HepG2 (cell line): ENCODE measurements around the gene CYB5D1. TPM values are rescaled to one million over a fixed set of nuclear protein-coding genes. Genes with fewer than 3 reads are reported as not detected.

ENCODE experiments used
- AGO1 ChIP-seq: fragments of 200-400 bp; formaldehyde crosslinking; IDR thresholded peaks from 2 replicates; pipeline ENCODE4 v1.6.1; 2017; ENCODE audit warnings: mild to moderate bottlenecking, low read depth, low read length, moderate library complexity; ENCODE audit not compliant: poor library complexity, severe bottlenecking
- ELF1 ChIP-seq: sonication (generic); formaldehyde crosslinking; IDR thresholded peaks from 2 replicates; pipeline ENCODE4 v1.4.0; 2020; ENCODE audit warnings: missing genetic modification reagents
- HMG20B ChIP-seq: conservative IDR thresholded peaks from 2 replicates; pipeline ENCODE4 v1.6.1; 2016; ENCODE audit warnings: missing genetic modification reagents, missing compliant biosample characterization
- JUNB ChIP-seq: sonication (generic); formaldehyde crosslinking; IDR thresholded peaks from 2 replicates; pipeline ENCODE4 v1.8.0; 2022; ENCODE audit warnings: missing genetic modification reagents, mild to moderate bottlenecking, borderline replicate concordance
- NFKB2 ChIP-seq: sonication (generic); formaldehyde crosslinking; IDR thresholded peaks from 2 replicates; pipeline ENCODE4 v1.4.0; 2020; ENCODE audit warnings: missing genetic modification reagents, borderline replicate concordance
- NFYB ChIP-seq: sonication (generic); formaldehyde crosslinking; IDR thresholded peaks from 2 replicates; pipeline ENCODE4 v1.4.0; 2020; ENCODE audit warnings: missing genetic modification reagents
- REXO4 ChIP-seq: sonication (generic); formaldehyde crosslinking; IDR thresholded peaks from 2 replicates; pipeline ENCODE4 v1.8.0; 2022; ENCODE audit warnings: missing genetic modification reagents, mild to moderate bottlenecking, borderline replicate concordance
- ZNF10 ChIP-seq: sonication (generic); formaldehyde crosslinking; IDR thresholded peaks from 2 replicates; pipeline ENCODE4 v1.4.0; 2020; ENCODE audit warnings: mild to moderate bottlenecking, low read depth, missing genetic modification reagents, borderline replicate concordance
- ZNF44 ChIP-seq: sonication (generic); formaldehyde crosslinking; IDR thresholded peaks from 2 replicates; pipeline ENCODE4 v1.5.1; 2020; ENCODE audit warnings: mild to moderate bottlenecking, missing genetic modification reagents
- polyA plus RNA-seq, 8 experiments: library from polyadenylated mRNA; depleted of rRNA in 3 of 8; stranded (reverse) in 7 of 8; unstranded in 1 of 8; fragments of >200 nt; fragmentation: Illumina TruSeq in 4 of 8; extraction: Trizol in 4 of 8; gene quantifications; 2 replicates each; pipeline versions ENCODE4 v1.2.1 to v1.2.3, GENCODE V29; 2011 to 2016; ENCODE audit warnings: low read depth in 4 of 8, missing spikeins in 1 of 8, mixed read lengths in 1 of 8; ENCODE audit not compliant: insufficient read depth in 1 of 8
- total RNA-seq, 5 experiments: library from RNA; depleted of rRNA; stranded (reverse); fragments of >200 nt; fragmentation: Illumina TruSeq; extraction: Trizol; gene quantifications; 2 replicates each; pipeline ENCODE4 v1.2.3, GENCODE V29; 2016; ENCODE audit warnings: low read depth in 1 of 5
- TF ChIP-seq, protein P1 (sequence below): sonication (generic); formaldehyde crosslinking; IDR thresholded peaks from 2 replicates; pipeline ENCODE4 v1.4.0; 2020; ENCODE audit warnings: missing genetic modification reagents
- TF ChIP-seq, protein P2 (sequence below): sonication (generic); formaldehyde crosslinking; IDR thresholded peaks from 2 replicates; pipeline ENCODE4 v1.4.0; 2020; ENCODE audit warnings: mild to moderate bottlenecking, missing genetic modification reagents, borderline replicate concordance
- TF ChIP-seq, protein P3 (sequence below): sonication (generic); formaldehyde crosslinking; IDR thresholded peaks from 2 replicates; pipeline ENCODE4 v1.4.0; 2020; ENCODE audit warnings: missing genetic modification reagents
- TF ChIP-seq, protein P4 (sequence below): sonication (generic); formaldehyde crosslinking; IDR thresholded peaks from 2 replicates; pipeline ENCODE4 v1.5.0; 2020; ENCODE audit warnings: missing genetic modification reagents
- TF ChIP-seq, protein P5 (sequence below): sonication (generic); formaldehyde crosslinking; IDR thresholded peaks from 2 replicates; pipeline ENCODE4 v1.5.1; 2020; ENCODE audit warnings: mild to moderate bottlenecking, missing genetic modification reagents, borderline replicate concordance

CYB5D1 gene
- total and polyA plus RNA-seq, 2 of the 13 experiments (the other 11 are each of a cell fraction or from before 2014, with no cell fraction given) = 8.9 to 17.0 TPM

DNA sequence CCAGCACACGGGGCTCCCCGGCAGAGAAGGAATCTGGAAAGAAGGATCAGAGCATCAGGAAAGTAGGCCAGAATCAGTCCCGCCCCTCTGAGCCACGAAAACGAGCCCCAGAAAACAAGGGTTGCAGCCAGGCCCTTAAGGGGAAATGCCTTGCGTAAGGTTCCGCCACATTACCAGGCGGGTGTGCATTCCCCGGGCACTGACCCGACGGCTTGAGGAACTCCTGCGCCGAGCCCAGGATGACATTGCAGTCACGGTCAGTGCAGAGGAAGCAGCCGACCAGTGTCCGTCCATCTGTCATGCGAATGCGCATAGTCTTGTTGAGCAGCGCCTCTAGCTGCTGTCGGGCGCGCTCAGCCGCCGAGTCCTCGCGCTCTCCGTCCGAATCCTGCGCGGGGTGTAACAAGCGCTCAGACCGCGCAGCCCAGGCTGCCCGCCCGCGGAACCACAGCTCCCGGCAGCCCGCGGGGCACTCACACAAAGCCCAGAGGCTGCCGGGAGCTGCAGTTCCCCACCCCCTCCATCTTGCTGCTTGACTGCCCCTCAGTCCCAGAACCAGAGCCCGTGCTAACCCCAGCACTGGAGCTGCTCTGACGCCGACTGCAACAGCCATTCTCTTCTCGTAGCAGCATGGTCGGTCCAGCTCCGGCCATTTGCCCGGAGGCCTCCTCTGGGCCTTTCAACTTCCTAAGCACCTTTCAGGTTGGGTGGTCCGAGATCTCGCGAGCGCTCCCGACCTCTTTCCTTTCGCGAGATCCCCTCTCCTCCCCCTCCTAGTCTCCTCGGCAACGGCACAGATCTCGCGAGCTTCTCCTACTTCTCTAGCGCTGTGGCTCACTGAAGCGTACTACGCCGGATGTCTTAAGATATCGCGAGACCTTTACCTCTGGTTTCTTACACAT, 741 bp upstream of the CYB5D1 start, which contains the start of gene NAA38 (continued):
- TF ChIP-seq ZNF44 (CRISPR knock-in tag) (peak; percentile 24; the same call in 1 of the 2 replicates), NFYB (CRISPR knock-in tag) (no peak), NFKB2 (CRISPR knock-in tag) (peak; percentile 71; the same call in 1 of the 2 replicates), JUNB (CRISPR knock-in tag) (no peak), HMG20B (CRISPR knock-in tag) (no peak), ZNF10 (CRISPR knock-in tag) (no peak), REXO4 (no peak), ELF1 (CRISPR knock-in tag) (peak; percentile 61), AGO1 (peak; percentile 96)
- TF ChIP-seq, protein P1, sequence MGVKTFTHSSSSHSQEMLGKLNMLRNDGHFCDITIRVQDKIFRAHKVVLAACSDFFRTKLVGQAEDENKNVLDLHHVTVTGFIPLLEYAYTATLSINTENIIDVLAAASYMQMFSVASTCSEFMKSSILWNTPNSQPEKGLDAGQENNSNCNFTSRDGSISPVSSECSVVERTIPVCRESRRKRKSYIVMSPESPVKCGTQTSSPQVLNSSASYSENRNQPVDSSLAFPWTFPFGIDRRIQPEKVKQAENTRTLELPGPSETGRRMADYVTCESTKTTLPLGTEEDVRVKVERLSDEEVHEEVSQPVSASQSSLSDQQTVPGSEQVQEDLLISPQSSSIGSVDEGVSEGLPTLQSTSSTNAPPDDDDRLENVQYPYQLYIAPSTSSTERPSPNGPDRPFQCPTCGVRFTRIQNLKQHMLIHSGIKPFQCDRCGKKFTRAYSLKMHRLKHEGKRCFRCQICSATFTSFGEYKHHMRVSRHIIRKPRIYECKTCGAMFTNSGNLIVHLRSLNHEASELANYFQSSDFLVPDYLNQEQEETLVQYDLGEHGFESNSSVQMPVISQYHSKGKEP (CRISPR knock-in tag) = no peak
- TF ChIP-seq, protein P2, sequence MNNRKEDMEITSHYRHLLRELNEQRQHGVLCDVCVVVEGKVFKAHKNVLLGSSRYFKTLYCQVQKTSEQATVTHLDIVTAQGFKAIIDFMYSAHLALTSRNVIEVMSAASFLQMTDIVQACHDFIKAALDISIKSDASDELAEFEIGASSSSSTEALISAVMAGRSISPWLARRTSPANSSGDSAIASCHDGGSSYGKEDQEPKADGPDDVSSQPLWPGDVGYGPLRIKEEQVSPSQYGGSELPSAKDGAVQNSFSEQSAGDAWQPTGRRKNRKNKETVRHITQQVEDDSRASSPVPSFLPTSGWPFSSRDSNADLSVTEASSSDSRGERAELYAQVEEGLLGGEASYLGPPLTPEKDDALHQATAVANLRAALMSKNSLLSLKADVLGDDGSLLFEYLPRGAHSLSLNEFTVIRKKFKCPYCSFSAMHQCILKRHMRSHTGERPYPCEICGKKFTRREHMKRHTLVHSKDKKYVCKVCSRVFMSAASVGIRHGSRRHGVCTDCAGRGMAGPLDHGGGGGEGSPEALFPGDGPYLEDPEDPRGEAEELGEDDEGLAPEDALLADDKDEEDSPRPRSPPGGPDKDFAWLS (CRISPR knock-in tag) = no peak
- TF ChIP-seq, protein P3, sequence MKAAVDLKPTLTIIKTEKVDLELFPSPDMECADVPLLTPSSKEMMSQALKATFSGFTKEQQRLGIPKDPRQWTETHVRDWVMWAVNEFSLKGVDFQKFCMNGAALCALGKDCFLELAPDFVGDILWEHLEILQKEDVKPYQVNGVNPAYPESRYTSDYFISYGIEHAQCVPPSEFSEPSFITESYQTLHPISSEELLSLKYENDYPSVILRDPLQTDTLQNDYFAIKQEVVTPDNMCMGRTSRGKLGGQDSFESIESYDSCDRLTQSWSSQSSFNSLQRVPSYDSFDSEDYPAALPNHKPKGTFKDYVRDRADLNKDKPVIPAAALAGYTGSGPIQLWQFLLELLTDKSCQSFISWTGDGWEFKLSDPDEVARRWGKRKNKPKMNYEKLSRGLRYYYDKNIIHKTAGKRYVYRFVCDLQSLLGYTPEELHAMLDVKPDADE (CRISPR knock-in tag) = no peak; the same call in 1 of the 2 replicates
- TF ChIP-seq, protein P4, sequence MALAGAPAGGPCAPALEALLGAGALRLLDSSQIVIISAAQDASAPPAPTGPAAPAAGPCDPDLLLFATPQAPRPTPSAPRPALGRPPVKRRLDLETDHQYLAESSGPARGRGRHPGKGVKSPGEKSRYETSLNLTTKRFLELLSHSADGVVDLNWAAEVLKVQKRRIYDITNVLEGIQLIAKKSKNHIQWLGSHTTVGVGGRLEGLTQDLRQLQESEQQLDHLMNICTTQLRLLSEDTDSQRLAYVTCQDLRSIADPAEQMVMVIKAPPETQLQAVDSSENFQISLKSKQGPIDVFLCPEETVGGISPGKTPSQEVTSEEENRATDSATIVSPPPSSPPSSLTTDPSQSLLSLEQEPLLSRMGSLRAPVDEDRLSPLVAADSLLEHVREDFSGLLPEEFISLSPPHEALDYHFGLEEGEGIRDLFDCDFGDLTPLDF = peak; percentile 81
- TF ChIP-seq, protein P5, sequence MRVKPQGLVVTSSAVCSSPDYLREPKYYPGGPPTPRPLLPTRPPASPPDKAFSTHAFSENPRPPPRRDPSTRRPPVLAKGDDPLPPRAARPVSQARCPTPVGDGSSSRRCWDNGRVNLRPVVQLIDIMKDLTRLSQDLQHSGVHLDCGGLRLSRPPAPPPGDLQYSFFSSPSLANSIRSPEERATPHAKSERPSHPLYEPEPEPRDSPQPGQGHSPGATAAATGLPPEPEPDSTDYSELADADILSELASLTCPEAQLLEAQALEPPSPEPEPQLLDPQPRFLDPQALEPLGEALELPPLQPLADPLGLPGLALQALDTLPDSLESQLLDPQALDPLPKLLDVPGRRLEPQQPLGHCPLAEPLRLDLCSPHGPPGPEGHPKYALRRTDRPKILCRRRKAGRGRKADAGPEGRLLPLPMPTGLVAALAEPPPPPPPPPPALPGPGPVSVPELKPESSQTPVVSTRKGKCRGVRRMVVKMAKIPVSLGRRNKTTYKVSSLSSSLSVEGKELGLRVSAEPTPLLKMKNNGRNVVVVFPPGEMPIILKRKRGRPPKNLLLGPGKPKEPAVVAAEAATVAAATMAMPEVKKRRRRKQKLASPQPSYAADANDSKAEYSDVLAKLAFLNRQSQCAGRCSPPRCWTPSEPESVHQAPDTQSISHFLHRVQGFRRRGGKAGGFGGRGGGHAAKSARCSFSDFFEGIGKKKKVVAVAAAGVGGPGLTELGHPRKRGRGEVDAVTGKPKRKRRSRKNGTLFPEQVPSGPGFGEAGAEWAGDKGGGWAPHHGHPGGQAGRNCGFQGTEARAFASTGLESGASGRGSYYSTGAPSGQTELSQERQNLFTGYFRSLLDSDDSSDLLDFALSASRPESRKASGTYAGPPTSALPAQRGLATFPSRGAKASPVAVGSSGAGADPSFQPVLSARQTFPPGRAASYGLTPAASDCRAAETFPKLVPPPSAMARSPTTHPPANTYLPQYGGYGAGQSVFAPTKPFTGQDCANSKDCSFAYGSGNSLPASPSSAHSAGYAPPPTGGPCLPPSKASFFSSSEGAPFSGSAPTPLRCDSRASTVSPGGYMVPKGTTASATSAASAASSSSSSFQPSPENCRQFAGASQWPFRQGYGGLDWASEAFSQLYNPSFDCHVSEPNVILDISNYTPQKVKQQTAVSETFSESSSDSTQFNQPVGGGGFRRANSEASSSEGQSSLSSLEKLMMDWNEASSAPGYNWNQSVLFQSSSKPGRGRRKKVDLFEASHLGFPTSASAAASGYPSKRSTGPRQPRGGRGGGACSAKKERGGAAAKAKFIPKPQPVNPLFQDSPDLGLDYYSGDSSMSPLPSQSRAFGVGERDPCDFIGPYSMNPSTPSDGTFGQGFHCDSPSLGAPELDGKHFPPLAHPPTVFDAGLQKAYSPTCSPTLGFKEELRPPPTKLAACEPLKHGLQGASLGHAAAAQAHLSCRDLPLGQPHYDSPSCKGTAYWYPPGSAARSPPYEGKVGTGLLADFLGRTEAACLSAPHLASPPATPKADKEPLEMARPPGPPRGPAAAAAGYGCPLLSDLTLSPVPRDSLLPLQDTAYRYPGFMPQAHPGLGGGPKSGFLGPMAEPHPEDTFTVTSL (CRISPR knock-in tag) = no peak
